Thoracic aorta (tissue), 2 donors: ENCODE data around the gene SLC17A5. TPM values are rescaled to one million over a fixed set of nuclear protein-coding genes. Genes with fewer than 3 reads are reported as not detected.

Source experiments
- ATAC-seq: fragments of 150-250 bp; one replicate; pipeline ENCODE4 v1.8.0; 2017; ENCODE audit warnings: low read depth; ENCODE audit not compliant: insufficient number of reproducible peaks, low FRiP score
- DNase-seq: peaks from one replicate; pipeline ENCODE4 v3.0.0-alpha.2; 2020; ENCODE audit warnings: low spot score
- H3K27ac ChIP-seq, 2 donors: fragments of 200-600 bp; sonication (generic); 1 replicate in 1 of 2; 2 replicates in 1 of 2; pipeline ENCODE4 v1.5.1; 2016; ENCODE audit warnings: mild to moderate bottlenecking in 2 of 2, moderate library complexity in 2 of 2
- H3K27me3 ChIP-seq: fragments of 200-600 bp; sonication (generic); replicated peaks from 2 replicates; pipeline ENCODE4 v1.6.0; 2016; ENCODE audit warnings: mild to moderate bottlenecking; ENCODE audit not compliant: insufficient read depth
- H3K36me3 ChIP-seq: fragments of 200-600 bp; sonication (generic); one replicate; pipeline ENCODE4 v1.5.1; 2016
- H3K4me1 ChIP-seq, 2 donors: fragments of 200-600 bp; sonication (generic); 1 replicate in 1 of 2; 2 replicates in 1 of 2; pipeline versions ENCODE4 v1.5.1 to v1.6.0; 2016; ENCODE audit warnings: low read depth in 2 of 2, mild to moderate bottlenecking in 1 of 2; ENCODE audit not compliant: control insufficient read depth in 1 of 2
- H3K4me3 ChIP-seq: fragments of 200-600 bp; sonication (generic); 2 replicates; pipeline ENCODE4 v1.5.1; 2016; ENCODE audit warnings: mild to moderate bottlenecking
- H3K9me3 ChIP-seq: fragments of 200-600 bp; sonication (generic); 2 replicates; pipeline ENCODE4 v1.5.1; 2016
- total RNA-seq, 2 donors: library from RNA; depleted of rRNA; stranded (reverse); fragments of >200 nt; gene quantifications; one replicate each; pipeline versions ENCODE4 v1.1.0 to v1.2.3, GENCODE V29; 2016
- TF ChIP-seq, protein P1 (sequence below): fragments of 200-600 bp; sonication (generic); IDR thresholded peaks from one replicate; pipeline ENCODE4 v1.5.1; 2019; ENCODE audit warnings: antibody characterized with exemption

Gene SLC17A5
- total RNA-seq, 2 donors from 2014 or later = 24.1 to 36.8 TPM

DNA sequence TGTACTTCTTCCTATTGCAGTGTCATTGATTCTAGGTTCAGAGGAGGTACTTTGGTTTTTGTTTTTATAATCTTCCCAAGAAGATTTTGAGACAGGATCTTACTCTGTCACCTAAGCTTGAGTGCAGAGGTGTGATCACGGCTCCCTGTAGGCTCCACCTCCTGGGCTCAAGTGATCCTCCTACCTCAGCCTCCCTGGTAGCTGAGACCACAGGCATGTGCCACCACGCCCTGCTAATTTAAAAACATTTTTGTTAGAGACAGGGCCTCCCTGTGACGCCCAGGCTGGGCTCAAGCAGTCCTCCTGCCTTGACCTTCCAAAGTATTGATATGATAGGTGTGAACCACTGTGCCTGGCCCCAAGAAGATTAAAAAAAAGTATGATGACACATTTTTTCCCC lies 3.4 kb upstream of the SLC17A5 start:
- TF ChIP-seq, protein P1, sequence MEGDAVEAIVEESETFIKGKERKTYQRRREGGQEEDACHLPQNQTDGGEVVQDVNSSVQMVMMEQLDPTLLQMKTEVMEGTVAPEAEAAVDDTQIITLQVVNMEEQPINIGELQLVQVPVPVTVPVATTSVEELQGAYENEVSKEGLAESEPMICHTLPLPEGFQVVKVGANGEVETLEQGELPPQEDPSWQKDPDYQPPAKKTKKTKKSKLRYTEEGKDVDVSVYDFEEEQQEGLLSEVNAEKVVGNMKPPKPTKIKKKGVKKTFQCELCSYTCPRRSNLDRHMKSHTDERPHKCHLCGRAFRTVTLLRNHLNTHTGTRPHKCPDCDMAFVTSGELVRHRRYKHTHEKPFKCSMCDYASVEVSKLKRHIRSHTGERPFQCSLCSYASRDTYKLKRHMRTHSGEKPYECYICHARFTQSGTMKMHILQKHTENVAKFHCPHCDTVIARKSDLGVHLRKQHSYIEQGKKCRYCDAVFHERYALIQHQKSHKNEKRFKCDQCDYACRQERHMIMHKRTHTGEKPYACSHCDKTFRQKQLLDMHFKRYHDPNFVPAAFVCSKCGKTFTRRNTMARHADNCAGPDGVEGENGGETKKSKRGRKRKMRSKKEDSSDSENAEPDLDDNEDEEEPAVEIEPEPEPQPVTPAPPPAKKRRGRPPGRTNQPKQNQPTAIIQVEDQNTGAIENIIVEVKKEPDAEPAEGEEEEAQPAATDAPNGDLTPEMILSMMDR = no peak
- DNase-seq = no peak
- Histone ChIP-seq H3K36me3 (no peaks in the 10 kb centered on the region), H3K9me3 (no peaks in the 10 kb centered on the region), H3K4me3 (no peak overlapping the region), H3K4me1 (peaks cover 6 to 10% of the 10 kb centered on the region in 2 donors), H3K27me3 (no peaks in the 10 kb centered on the region), H3K27ac (no peak overlapping the region)
- no peak for ATAC-seq

- H3K27me3 ChIP-seq = no peaks in the 10 kb centered on the region
- no peaks in the 10 kb centered on the region for H3K9me3 ChIP-seq
- TF ChIP-seq, protein P1 = no peak
- no peak overlapping the region for H3K4me3 ChIP-seq
- no peaks in the 10 kb centered on the region for H3K36me3 ChIP-seq
- no peak for DNase-seq
- peaks cover 8 to 10% of the 10 kb centered on the region in 2 donors for H3K4me1 ChIP-seq
- ATAC-seq = no peak
- no peak overlapping the region for H3K27ac ChIP-seq
These were observed 2.8 kb upstream of the SLC17A5 start for GRCh38 chr6:73656531-73657145.

- no peak for DNase-seq
- peak overlapping the region; percentile 95 for H3K27ac ChIP-seq
- no peak for ATAC-seq
- peaks cover 8 to 10% of the 10 kb centered on the region in 2 donors for H3K4me1 ChIP-seq
- no peaks in the 10 kb centered on the region for H3K9me3 ChIP-seq
- H3K4me3 ChIP-seq = peak overlapping the region; percentile 100
- H3K36me3 ChIP-seq = no peaks in the 10 kb centered on the region
- H3K27me3 ChIP-seq = no peaks in the 10 kb centered on the region
- TF ChIP-seq, protein P1 = no peak
These were observed 1.6 kb upstream of the SLC17A5 start for GRCh38 chr6:73655341-73655917.

- Histone ChIP-seq H3K4me3 (peak overlapping the region; percentile 100), H3K36me3 (no peaks in the 10 kb centered on the region), H3K4me1 (peaks cover 10 to 11% of the 10 kb centered on the region in 2 donors), H3K9me3 (no peaks in the 10 kb centered on the region), H3K27me3 (no peaks in the 10 kb centered on the region), H3K27ac (peak overlapping the region; percentile 95)
- no peak for DNase-seq
- ATAC-seq = no peak
- TF ChIP-seq, protein P1 = peak; percentile 54
These were observed 888 bp downstream of the SLC17A5 start for GRCh38 chr6:73652637-73653570.

DNA sequence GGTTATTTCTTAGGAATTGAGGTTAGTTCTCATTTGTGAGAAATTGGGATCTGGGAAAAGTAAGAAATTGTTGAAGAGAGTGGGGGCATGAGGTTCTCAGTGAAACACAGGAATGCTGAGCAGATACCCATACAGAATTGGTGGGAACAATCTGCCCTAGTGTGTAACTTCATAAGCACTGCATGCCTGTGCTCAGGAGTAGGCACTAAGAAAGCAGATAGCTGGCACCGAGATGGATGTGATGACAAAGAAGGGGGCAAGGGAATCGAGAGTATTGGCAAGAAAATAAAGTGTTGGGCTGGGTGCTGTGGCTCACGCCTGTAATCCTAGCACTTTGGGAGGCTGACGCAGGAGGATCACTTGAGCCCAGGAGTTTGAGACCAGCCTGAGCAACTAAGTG lies 4.0 kb downstream of the SLC17A5 start:
- Histone ChIP-seq H3K27me3 (no peaks in the 10 kb centered on the region), H3K4me1 (peaks cover 11 to 15% of the 10 kb centered on the region in 2 donors), H3K9me3 (no peaks in the 10 kb centered on the region), H3K27ac (no peak overlapping the region), H3K4me3 (no peak overlapping the region), H3K36me3 (no peaks in the 10 kb centered on the region)
- TF ChIP-seq, protein P1 = no peak
- ATAC-seq = no peak
- no peak for DNase-seq
